H1 (cell line): ENCODE data around the gene SLC2A2. TPM values are rescaled to one million over a fixed set of nuclear protein-coding genes. Genes with fewer than 3 reads are reported as not detected.

Experiments used
- BACH1 ChIP-seq: IDR thresholded peaks from 2 replicates; pipeline ENCODE4 v1.6.1; 2012; ENCODE audit warnings: low read length, improper control_type of control experiment
- SAP30 ChIP-seq: fragments of 300-600 bp; sonication (generic); IDR thresholded peaks from 2 replicates; pipeline ENCODE4 v1.7.1; 2012; ENCODE audit warnings: low read length, moderate library complexity, mild to moderate bottlenecking, inconsistent platforms; ENCODE audit not compliant: insufficient read depth, insufficient replicate concordance
- TCF12 ChIP-seq: IDR thresholded peaks from 2 replicates; pipeline ENCODE4 v1.6.1; 2011; ENCODE audit warnings: low read depth, mild to moderate bottlenecking, low read length
- polyA plus RNA-seq, 7 experiments: library from polyadenylated mRNA; depleted of rRNA in 3 of 7; stranded (reverse) in 5 of 7; unstranded in 2 of 7; fragments of >200 nt in 5 of 7; fragments of 200-250 nt in 2 of 7; gene quantifications; 1 replicate in 5 of 7; 2 replicates in 1 of 7; 4 replicates in 1 of 7; pipeline versions ENCODE4 v1.2.1 to v1.2.3, GENCODE V29; 2011 to 2013; ENCODE audit warnings: missing spikeins in 2 of 7, mixed read lengths in 2 of 7
- total RNA-seq: library from RNA; stranded (reverse); fragmentation: NEBNext Ultra II Directional; extraction: Animal tissue kit (Norgen Biotek cat#: 25700); gene quantifications from 2 replicates; pipeline ENCODE4 v1.2.1, GENCODE V29; 2021

Gene SLC2A2
- total and polyA plus RNA-seq, 2 of the 8 experiments (the other 6 are each of a cell fraction or from before 2014, with no cell fraction given) = not detected

- no peak for TF ChIP-seq TCF12
- TF ChIP-seq BACH1 = no peak
- no peak for TF ChIP-seq SAP30
These were observed 38.1 kb downstream of the SLC2A2 start (continued) for GRCh38 chr3:170988378-170988777.
